ENCODE results near the gene LIPE.

The LIPE gene

DNA sequence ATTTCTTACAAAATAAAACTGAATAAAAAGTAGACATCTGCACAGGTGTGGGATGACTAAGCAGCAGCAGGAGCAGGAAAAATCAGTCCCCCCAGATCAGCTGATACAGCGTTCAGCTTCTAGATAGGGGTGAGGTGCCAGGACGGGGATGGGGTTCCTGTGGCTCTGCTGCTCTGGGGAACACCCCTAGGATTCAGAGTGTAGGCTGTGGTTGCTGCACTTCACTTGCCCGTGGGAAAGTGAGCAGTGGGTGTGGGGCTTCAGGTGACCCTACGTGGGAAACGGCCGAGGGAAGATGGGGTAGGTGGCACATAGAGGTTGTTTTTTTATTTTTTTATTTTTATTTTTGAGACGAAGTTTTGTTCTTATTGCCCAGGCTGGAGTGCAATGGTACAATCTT, 18.8 kb upstream of the LIPE start:
- DNase-seq: no peak

DNA sequence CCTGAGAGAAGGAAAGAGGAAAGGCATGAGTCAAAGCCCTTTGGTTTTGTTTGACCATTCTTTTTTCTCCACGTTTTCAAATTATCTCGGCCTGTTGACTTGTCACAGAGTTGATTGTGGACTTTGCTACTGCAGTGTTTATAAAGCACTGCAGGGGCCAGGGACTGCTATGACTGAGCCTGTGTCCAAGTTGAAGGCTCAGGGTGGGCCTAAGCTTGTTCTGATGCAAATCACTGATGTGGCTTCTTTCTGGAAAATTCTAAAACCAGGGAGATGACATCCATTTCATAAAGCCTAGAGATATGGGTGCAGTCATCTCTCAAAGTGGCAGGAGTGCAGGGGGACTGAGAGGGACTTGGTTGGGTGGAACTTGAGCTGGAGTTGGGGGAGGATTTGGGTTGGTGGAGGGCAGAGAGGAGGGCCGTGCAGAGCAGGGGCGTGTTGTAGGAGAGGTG, 16.8 kb upstream of the LIPE start:
- DNase-seq: peak; percentile 32

DNA sequence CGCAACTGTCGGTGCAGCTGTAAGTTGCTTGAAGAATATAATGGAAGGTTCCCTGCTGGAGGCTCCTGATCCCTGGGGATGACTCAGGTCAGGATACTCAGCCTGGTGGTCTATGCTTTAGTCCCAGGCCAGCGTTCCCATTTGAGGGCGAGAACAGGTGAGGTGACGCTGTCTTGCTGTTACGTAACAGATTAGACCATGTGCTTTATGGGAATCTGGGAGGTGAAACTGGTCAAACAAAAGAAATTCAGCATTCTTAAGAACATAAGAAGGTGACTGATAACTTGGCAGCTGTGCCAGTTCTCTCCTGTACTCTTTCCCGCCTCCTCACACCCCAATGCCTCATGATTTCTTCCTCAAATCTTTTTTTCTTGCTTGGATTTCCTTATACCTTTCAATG, 15.6 kb upstream of the LIPE start, which contains the start of gene CXCL17:
TSS of gene CXCL17 (minus strand) at position 114 of the 400 bp plus-strand sequence. CDS start 114 bp downstream, outside the sequence.
- no peak for DNase-seq

GRCh38 chr19:42441049-42441445, 13.9 kb upstream of the LIPE start:
- DNase-seq: no peak

DNA sequence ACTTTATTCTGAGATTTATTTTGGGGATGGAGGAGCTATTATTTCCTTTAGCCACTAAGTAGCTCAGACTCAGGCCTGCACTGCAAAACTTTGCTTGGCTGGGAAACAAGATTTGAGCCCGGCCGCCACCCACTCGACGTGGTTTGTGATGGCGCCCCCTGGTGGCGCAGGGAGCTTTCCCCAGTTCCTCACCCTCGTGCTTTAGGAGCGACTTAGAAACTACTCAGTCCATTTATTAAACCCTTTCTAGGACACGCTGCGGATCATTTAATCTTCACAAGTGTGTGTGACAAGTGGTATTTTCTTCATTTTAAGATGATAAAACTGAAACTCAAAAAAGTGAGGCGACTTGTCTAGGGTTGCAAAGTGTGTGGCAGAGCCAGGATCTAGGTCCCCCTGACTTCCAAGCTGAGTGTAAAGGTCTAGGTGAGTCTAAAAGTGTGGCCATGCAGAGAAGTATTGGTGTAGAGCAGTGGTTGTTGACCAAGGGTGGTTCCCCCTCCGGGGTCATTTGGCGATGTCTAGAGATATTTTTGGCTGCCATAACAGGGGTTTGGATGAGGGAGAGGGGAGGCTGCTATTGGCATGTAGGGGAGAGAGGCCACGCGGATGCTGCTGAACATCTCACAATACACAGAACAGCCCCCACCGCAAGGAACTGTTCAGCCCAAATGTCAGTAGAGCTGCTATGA, 13.3 kb upstream of the LIPE start:
- DNase-seq: no peak

DNA sequence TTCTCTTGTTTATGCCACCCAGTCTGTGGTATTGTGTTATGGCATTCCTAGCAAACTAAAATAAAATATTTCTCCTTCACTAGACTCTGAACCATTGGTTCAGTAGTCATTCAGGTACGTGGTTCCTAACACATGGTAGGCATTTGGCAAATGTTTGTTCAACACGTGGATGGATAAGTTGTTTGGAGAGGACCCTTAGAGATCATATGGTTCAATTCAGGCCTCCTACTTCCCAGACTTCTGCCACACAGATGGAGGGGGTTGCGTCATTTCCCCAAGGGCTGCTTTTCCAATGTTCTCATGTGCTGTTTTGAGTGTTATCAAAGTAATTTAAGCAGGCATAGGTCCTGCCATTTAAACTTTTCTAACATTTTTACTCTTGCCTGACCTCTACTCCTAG, 8.8 kb upstream of the LIPE start:
- DNase-seq: no peak

DNA sequence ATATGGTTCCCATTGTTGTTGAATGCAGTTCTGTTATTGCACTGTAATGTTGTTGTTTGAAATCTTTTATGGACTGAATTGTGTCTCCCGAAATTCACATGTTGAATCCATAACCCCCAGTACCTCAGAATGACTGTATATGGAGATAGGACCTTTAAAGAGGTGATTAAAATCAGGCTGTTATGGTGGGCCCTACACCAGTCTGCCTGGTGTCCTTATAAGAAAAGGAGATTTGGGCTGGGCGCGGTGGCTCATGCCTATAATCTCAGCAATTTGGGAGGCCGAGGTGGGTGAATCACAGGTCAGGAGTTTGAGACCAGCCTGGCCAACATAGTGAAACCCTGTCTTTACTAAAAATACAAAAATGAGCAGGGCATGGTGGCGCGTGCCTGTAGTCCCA, 8.1 kb upstream of the LIPE start:
- no peak for DNase-seq

- DNase-seq: no peak
Observed at GRCh38 chr19:42433503-42434260, 6.5 kb upstream of the LIPE start.

- DNase-seq: no peak
Observed at GRCh38 chr19:42431486-42431885, 4.3 kb upstream of the LIPE start.

DNA sequence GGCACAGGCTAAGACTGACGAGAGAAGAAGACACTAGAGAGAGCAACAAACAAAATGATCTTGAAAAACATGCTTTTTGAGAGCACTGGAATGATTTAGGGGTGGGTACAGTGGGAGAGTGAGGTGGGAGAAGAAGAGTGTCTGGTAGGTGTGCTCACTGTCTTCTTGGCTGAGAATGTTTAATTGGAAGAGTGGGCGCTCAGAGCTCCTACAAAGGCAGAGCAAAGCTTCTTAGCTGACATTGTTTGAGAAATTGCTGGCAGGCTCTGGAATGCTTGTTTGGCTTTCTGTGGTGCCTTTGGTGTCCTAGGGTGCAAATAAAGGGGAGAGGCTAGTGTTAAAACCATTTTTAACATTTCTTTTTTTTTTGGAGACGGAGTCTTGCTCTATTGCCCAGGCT, 1.5 kb upstream of the LIPE start:
- DNase-seq: no peak

GRCh38 chr19:42426643-42427042, 545 bp downstream of the LIPE start:
- peak; percentile 11 for DNase-seq

- no peak for DNase-seq
Observed at GRCh38 chr19:42424712-42425131, 2.5 kb downstream of the LIPE start.

DNA sequence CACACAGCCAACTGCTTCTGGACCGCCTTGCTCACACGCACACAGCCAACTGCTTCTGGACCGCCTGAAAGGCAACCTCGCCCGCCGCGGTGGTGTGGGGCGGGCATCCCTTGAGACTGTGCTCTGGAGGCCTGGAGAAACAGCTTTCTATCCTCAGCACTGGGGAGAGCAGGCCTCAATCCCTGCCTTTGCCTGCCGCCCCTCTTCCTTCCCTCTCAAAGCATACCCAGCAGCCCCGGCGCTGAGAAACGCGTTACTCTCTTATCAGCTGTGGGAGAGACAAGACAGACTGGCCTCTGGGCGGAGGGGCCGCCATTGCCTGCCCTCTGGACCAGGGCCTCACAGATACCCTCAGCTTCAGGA, 2.9 kb downstream of the LIPE start:
- no peak for DNase-seq

DNA sequence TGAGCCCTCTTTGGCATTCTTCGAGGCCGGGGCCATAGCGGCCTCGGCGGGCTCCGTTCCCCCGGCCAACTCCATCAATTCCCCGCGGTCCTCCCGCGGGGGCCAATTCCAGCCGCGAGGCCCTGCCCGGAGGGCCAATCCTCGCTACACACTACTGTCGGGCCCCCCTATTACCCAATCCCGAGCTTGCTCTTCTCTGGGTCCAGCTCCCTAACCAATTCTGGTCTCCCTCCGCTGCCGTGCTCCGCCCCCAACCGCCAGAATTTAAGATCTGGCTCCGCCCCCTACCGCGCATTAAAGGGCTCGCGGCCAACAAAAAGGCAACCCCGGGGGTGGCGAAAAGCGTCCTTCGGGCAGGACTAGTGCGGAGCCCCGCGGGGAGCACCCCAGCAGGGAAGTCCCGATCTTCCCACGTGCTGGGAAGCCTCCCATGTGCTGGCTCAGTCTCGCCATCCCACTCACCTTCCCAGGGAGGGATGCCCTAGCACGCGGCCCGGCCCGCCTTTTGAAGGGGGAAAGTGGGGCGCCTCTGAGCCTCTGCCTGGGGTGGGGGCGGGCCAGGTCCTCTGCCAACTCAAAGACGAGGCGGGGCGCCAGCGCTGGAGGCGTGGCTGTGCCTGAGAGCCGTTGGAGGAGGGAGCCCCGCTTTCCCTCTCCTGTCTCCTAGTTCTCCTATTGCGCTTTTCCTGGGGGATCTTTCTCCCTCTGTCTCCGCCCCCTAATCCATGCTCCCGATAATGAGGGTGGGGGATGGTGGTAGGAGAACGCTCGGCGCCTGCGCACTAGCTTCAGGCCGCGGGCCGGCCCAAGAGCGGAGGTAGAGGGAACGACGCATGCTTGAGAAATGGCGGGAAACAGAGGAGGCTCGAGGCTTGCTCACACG, 3.5 kb downstream of the LIPE start:
- DNase-seq: peak; percentile 69

- DNase-seq: no peak
Observed at GRCh38 chr19:42422901-42423461, 4.2 kb downstream of the LIPE start.

GRCh38 chr19:42422092-42422900, 4.9 kb downstream of the LIPE start:
- no peak for DNase-seq

- DNase-seq: no peak
Observed at GRCh38 chr19:42421591-42422031, 5.6 kb downstream of the LIPE start.

DNA sequence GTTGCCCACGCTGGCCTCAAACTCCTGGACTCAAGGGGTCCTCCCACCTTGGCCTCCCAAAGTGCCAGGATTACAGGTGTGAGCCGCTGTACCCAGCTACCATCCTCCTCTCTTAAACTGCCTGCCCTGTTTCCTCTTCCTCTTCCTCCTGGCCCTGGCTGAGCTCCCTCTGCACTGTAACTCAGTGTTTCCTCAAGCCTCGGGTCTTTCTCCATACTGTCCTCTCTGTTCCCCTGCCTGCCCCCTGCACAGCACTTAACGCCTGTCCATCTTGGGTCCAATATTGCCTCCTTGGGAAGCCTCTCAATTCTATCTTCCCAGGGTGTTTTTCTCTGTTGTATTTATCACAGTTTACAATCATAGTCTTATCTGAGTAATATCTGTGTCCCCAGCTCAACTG, 6.1 kb downstream of the LIPE start:
- DNase-seq: no peak

- no peak for DNase-seq
Observed at GRCh38 chr19:42420055-42420544, 7.1 kb downstream of the LIPE start.

DNA sequence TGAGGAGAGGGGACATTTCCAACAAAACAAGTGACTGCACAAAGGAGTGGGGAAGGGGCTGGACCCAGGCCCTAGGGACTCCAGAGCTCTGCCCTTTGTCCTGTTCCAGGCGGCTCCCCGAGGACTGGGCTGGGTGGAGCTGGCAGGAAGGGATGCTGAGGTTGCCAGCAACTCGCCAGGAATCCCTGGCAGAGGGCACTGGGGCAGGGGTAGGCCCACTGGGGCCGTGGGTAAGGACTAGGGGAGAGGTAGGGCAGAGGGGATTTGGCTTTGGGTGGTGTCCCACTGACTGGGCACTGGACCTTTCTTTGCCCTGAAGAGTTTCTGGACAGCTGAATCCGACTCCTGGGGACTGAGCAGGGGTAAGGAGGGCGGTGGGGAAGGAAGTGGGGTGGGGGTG, 7.9 kb downstream of the LIPE start:
- DNase-seq: no peak

- DNase-seq: no peak
Observed at GRCh38 chr19:42412661-42413076, 14.5 kb downstream of the LIPE start.

DNA sequence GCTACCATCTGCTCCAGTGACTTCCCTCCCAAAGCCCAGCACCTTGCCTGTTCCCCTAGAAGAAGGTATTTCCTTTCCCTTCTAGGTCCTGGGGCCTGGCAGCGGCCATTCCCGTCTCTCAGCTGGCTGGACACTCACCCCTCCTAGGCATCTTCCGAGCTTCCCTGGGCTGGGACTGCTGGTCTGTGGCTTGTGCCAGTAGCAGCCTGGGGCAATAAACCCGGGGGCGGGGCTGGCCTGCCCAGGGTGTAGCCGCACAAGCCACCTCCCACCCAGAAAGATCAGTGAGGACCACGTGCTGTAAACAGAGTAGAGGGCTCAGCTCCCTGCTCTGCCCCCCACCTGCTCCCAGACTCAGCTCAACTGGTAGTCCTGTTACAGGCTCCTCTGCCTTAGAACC, 15.0 kb downstream of the LIPE start:
- no peak for DNase-seq

Data from NCI-H1092 (cell line).